D341Med (cell line): Measurements from ENCODE around the gene TACC2.
"Not testable (repeated sequence)": the region's sequence is repeated elsewhere in the genome, so short reads cannot be mapped to it uniquely, and the experiment has no call there.

Experiments used
- DNase-seq: peaks from one replicate; pipeline ENCODE4 v3.0.0; 2012; ENCODE audit warnings: low spot score

Gene TACC2

DNA sequence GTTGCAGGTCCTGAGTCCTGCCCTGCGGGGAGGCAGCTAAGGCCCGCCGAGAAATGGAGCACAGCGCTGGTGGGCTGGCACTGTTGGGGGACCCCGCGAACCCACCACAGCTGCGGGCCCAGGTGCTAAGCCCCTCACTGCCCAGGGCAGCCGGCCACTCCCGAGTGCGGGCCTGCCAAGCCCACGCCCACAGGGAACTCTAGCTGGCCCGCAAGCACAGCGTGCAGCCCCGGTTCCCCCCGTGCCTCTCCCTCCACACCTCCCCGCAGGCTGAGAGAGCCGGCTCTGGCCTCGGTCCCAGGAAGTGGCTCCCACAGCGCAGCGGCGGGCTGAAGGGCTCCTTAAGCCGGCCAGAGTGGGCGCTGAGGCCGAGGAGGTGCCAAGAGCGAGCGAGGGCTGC lies 10.5 kb upstream of the TACC2 start:
- no peak for DNase-seq

DNA sequence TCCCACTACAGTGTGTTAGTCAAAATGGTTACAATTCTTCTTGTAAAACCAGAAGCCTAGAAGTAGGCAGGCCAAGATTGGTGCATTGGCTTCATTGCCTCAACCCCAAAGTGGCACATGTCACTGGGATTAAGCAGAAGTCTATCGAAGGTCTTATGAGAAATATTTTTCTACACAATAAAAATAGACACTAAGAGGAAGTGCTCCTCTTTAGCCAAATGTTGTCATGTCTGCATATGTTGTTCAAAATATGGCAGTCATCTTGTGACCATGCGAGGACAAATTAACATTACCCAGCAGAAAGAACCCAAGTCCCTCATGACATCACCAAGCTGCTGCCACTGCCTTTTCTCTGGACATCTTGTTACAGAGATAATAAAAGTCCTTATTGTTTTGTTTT lies 7.6 kb upstream of the TACC2 start:
- DNase-seq, result no peak

DNA sequence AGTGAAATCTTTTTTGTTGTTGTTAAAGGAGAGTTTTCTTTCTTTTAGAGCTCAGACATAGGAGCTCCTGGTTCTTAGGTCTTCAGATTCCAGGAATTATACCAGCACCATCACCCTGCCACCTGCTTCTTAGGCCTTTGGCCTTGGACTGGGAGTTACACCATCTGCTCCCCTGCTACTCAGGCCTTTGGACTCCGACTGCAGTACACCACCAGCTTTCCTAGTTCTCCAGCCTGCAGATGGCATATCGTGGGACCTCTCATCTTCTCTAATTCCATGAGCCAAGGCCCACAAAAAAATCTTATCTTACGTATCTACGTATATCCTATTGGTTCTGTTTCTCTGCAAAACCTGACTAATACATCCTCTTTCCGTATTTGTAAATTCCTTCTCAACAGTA lies 5.1 kb upstream of the TACC2 start:
- DNase-seq, result no peak

DNA sequence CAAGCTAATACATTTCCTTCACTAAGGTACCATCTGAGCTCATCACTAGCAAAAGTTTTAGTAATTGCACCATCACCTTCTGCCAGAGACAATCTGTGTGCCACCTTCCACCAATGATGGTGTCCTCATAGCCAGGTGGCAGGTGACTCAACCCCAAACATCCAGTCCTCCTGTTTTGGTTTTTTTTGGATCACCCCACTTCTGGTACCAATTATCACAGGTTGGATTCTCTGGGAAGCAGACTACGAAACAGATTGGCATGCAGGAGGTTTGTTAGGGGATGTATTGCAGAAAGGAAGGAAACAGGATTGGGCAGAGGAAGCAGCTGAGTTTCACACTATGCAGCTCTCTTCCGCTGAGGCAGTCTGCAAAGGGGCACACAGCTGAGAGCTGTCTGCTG lies 4.5 kb upstream of the TACC2 start:
- DNase-seq, result no peak

DNA sequence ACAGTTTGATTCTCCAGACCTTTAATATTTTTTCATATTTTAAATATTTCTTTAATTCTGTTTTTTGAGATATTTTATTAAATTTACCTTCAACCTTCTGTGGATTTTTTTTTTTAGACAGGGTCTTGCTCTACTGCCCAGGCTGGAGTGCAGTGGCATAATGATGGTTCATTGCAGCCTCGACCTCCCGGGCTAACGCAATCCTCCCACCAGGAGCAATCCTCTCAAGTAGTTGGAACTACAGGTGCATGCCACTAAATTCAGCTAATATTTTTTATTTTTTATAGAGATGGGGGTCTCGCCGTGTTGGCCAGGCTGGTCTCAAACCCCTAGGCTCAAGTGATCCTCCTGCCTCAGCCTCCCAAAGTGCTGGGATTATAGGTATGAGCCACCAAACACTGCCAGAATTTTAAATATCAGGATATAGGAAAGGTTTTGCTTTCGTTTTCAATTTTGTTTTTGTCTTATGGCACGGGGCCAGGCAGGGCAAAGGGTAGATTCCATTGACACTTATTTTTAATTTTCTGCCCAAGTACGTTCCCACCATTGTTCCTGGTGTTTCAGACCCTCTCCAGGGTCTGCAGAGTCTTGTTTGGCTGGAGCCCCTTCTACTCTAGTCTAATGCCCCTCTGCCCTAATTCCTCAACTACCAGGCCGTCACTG lies 1.2 kb downstream of the TACC2 start:
- no peak for DNase-seq

DNA sequence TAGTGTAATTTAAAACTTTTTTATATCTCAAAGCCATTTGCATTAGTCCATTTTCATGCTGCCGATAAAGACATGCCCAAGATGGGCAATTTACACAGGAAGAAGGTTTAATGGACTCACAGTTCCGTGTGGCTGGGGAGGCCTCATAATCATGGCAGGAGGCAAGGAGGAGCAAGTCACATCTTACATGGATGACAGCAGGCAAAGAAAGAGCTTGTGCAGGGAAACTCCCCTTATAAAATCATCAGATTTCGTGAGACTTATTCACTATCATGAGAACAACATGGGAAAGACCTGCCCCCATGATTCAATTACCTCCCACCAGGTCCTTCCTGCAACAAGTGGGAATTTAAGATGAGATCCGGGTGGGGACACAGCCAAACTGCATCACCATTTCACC lies 2.8 kb downstream of the TACC2 start:
- DNase-seq, result not testable (repeated sequence)

DNA sequence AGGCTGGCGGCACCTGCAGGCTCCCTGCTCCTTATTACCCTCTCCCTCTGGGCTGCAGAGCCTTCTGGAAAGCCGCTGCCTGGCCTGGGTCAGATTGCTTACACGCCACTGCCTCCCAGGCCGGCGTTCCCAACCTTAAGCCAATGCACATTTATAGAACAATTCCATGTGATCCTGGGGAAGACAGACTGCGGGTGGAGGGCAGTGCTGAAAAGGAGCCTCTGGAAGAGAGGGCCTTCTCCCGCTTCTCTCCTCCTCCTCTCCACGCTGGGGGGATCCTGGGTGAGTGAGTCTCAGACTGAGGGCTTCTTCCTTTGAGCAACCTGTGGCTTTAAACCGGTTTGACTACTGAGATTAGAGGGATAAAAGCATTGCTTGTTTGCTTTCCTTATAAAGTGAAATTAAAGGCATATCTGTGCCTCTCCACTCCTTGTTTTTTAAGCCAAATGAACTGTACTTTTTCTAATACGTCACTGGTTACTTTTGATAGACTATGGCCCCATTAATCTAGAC lies 5.5 kb downstream of the TACC2 start:
- DNase-seq, result no peak

DNA sequence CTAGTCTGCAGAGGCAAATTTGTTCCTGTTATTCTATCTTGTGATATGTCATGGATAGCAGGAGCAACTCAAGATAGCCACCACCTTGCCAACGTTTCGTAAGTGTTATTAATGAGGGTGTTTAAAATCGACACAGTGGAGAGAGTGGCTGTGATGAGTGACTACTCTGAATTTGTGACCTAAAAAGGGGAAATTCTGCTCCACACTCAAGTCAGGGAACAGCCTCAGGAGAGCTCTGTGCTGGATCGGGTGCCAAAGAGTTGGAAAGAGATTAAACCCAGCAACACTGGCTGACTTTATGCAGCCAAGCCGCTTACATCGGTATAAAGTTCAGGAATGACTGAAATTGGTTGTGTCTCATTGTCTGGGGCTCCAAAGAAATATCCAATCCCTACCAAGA lies 9.5 kb downstream of the TACC2 start:
- DNase-seq, result no peak

DNA sequence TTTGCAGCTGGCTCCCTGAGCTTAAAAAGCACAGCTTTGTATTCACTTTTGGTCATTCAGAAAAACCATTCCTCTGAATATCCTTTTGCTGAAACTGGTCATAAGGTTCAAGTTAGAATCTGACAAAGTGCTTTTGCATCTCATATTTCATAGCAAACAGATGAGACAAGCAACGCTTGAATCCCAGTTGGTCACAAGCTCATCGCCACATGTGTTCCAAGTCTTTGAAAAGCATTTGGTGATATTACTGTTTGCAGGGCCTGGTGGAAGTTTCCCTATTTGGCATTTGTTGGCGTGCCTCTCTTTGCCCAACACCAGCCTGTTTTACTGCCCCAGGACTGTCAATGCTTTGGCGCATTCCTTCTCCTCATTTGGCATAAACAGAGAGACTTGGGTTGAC lies 10.3 kb downstream of the TACC2 start:
- no peak for DNase-seq

DNA sequence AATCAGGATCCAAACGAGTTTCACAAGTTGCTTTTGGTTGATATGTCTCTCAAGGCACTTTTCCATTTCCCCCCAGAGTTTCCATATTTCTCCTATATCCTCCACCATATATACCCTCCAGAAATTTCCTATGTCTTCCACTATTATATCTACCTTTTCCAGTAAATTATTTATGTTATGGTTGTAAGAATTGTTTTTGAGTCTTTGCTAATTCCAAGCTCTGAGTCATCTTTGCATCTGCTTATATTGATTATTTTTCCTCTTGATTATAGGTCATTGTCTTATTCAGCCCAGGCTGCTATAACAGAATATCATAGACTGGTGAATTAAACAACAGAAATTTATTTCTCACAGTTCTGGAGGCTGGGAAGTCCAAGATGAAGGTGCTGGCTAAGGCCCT lies 12.7 kb downstream of the TACC2 start:
- no peak for DNase-seq

DNA sequence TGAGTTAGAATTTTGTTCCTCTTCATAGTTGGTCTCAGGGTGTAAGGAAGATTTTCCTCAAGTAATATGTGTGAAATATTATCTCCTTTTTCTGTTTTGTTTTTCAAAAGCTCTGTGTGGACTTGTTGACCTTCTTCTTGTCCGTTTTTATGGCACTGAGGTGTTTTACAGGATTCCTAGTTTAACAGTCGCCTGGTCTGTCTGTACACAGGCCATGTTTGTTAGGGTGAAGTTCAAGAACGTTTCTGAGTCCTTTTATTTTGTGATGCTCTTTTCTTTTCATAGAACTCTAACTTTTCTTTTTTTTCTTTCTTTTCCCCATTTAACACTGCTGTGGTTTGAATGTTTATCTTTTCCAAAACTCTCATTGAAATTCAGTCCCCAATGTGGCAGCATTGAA lies 18.5 kb downstream of the TACC2 start:
- DNase-seq, result no peak

DNA sequence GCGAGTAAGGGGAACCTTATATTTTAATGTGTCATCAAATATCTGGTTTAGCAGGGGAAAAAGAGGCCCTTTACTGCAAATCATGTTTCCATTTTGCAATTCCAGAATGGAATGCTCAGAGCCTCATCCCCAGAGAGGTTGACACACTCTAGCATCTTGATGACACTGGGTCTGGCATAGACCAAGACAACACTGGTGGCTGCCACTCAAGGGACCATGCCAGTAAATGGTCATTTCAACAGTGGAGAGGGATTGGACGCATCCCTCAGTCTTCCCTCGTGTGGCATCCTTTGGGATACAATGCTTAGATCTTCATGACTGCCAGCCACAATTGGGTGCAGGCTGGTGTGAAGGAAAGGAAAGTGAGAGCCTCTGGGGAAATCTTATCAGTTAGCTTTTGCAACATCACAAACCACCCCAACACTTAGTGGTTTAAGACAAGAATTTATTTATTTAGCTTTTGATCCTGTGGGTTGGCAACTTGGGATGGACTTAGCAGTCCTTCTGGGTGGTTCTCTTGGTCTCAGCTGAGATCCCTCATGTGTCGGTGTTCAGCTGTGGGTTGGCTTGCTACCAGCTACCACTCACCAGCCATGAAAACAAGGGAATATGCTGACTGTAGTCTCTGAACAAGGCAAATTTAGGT lies 21.6 kb downstream of the TACC2 start:
- no peak for DNase-seq

DNA sequence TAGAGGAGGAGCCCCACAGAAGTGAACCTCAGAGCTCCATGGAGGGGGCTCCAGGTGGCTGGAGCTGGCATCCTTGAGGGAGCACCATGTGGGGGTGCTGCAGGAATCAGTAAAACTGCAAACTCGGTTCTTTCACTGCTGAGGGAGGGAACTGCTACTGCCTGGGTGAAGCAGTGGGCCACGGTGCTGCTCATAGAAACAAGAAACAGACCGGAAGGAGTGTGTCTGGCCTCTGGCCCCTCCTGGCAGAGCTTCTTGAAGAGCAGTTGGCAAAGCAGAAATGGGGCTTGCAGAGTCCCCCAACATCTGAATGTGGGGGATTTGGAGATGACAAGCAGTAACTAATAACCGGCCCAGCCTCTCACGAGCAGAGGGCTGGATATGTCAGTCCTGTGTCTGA lies 23.8 kb downstream of the TACC2 start:
- DNase-seq, result no peak

DNA sequence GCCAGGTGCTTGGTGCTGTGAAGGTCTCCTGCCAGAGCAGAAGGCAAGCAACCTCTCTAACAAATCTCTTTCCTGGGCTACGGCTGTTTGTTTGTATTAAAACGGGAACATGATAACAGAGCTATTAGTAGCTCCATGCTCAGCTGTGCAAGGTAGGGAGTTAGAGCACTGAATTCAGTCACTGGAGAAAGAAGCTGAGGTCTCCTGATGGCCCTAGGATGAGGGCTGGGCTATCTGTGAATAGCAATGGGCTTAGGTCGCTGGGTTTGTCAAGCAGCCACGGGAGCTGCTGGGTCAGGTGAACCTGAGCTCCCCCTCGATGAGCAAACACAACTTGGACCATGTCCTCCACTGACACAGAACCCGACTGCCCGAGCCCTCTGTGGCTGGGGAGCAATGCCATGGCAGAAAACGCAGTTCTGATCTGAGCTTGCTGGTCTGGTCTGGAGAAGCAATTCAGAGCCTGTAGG lies 24.4 kb downstream of the TACC2 start:
- DNase-seq, result no peak

DNA sequence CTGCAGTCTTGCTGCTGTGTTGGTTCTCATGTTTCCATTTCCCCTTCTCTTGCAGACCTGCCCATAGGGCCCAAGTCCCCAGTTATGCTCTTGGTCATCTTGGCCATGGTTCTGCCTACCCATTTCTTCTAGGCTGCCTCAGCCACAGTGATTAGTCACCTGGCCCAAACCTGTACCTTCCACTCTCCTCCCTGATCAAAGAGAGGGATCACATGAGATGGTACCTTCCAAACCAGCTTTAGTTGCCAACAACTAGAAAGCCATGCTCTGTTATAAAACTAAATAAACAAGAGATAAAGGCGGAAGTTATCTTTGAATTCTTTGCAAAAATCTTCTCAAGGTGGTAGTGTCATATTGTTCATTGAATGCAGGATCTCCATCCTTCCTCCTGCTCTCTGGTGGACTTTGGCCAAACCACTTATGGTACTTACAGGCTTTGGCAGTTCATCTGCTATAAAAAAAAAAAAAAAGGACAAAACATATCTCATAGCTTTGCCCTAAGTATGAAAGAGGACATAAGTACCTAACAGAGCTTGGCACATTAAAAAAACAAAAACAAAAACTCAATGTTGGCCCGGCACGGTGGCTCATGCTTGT lies 25.8 kb downstream of the TACC2 start:
- no peak for DNase-seq

DNA sequence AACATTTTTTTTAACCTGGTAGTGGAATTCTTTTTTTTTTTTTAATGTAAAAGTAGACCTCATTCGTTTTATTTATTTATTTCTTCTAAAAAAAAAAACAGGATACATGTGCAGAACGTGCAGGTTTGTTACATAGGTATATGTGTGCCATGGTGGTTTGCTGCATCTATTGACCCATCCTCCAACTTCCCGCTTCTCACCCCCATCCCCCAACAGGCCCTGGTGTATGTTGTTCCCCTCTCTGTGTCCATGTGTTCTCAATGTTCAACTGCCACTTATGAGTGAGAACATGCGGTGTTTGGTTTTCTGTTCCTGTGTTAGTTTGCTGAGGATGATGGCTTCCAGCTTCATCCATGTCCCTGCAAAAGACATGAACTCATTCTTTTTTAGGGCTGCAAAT lies 29.0 kb downstream of the TACC2 start:
- DNase-seq, result not testable (repeated sequence)

DNA sequence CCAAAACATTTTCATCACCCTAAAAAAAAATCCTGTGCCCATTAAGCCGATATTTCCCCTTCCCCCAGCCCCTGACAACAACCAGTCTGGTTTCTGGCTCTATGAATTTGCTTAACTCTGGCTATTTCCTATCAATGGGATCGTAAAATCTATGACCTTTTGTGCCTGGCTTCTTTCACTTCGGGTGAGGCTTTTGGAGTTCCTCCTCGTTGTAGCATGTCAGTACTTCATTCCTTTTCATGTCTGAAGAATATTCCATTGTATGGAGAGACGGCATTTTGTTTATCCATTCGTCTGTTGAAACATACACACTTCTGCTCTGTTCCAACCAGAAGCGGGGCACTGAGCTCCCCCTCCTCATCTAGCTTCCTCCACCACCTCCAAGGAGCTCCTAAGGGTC lies 29.5 kb downstream of the TACC2 start:
- no peak for DNase-seq

DNA sequence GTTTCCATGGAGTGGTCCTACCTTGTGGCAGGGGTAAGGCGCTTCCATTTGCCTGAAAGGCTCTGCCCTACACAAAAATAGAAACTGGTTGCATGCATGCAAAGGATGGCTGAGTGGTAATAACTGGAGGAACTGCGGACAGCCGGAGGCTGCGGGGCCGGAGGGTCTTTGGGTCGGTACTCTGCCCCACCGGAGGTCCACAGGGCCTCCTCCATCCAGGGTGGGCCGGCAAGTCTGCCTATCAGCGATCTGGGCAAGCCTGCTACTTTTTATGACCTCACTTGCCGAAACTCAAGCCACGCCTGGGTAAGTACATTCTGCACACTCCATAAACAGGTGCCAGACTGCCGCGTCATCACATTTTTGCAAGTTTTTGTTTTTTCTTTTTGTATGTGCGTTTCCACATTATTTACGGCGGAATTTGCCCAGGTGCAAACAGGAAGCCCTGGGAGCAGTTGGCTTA lies 30.0 kb downstream of the TACC2 start:
- no peak for DNase-seq

DNA sequence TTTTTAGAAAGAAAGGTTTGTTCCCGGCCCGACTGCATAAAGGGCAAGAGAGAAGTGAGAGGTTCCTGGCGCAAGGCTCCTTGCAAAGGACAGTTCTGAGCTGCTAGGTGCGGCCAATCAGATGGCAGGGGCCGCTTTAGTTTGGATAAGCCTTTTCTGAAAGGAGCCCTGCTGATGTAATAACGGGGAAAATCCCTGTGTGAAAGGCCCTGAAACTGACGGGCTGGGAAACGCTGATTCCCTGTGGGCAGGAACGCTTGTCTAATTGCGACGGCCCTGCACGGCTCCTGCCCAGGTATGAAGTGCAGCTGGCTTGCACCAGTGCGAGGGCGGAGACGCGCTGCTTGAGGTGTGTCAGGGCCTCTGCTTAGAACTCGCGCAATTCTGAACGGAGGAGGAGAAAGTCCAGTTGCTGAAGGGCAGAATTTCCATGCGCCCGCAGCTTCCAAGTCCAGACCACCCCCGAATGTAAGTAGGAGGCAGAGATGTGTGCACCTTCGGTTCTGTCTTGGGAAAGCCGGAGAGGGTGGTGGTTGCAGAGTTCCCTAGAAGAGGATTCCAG lies 30.5 kb downstream of the TACC2 start:
- peak; percentile 30 for DNase-seq

DNA sequence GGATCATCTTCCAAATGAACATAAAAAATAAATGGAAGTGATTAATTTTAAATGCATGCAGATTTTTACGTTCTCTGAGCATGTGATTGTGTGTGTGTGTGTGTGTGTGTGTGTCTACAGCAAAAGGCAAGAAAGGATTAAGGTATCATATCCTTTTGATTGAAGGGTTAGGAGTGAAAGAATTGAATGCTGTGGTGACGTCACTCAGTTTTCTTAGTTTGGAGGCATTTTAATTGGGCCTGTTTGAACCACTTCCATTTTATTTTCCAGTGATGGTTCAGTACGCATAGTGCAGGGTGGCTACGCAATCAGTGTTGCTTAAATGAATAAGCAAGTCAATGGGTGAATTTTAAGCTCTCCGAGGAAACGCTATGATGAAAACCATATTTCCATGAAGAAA lies 31.3 kb downstream of the TACC2 start:
- DNase-seq, result no peak

DNA sequence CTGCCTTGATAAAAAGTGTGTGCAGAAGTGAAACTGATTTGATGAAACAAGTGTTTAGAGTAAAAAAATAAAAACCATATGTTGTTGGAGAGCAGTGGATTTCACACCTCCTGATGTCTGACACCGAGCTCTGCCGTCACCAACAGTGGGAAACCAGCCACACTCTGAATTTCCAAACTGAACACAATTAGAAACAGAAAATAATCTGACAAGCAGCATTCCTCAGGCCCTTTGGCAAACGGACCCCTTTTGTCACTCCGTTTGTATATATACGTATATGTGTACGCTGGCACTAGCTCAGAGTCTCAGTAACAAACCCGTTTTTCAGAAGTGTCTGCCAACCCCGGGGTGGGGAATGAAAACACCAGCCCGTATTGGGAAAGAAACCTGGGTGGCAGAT lies 32.4 kb downstream of the TACC2 start:
- DNase-seq, result no peak

DNA sequence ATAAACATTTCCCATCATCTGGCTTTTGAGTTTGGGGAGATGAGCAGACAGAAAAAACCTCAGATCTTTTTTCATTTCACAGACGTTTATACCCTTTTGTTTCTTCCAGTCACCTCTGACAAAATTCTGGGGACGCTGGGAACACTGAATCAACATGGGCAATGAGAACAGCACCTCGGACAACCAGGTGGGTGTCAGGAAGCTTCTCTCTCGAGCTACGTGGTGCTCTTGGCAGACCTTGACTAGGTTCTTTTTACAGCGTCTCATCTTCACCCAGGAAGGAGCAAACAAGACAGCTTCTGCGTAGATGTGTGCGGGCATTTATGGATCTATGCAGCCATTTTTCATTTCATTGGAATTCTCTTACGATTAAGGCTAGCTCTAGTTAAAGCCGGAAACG lies 32.9 kb downstream of the TACC2 start:
- no peak for DNase-seq

DNA sequence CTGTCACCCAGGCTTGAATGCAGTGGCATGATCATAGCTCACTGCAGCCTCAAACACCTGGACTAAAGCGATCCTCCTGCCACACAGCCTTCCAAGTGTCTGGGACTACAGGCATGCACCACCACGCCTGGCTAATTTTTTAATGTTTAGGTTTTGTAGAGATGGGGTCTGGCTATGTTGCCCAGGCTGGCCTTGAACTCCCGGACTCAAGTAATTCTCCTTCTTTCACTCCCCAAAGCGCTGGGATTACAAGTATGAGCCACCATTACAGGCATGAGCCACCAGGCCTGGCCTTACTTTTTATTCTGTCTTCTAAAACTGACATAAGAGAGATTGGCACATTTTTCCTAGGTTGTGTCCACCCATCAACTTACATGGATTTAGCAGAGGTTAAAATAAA lies 33.3 kb downstream of the TACC2 start:
- DNase-seq, result no peak
